GM06990 (cell line): ENCODE results near the gene CNTN5.
"Not testable (repeated sequence)": the region's sequence is repeated elsewhere in the genome, so short reads cannot be mapped to it uniquely, and the experiment has no call there.

Experiments used
- DNase-seq: peaks from one replicate; pipeline ENCODE4 v3.0.0-alpha.2; 2011; ENCODE audit not compliant: insufficient read length; ENCODE audit errors: extremely low read depth
- H3K27me3 ChIP-seq: replicated peaks from 2 replicates; pipeline ENCODE4 v1.6.0; 2011; ENCODE audit warnings: low read length; ENCODE audit not compliant: control insufficient read depth, insufficient read depth
- H3K36me3 ChIP-seq: 2 replicates; pipeline ENCODE4 v1.5.1; 2011; ENCODE audit warnings: low read length; ENCODE audit not compliant: control insufficient read depth, insufficient read depth
- H3K4me3 ChIP-seq: replicated peaks from 2 replicates; pipeline ENCODE4 v1.5.1; 2011; ENCODE audit warnings: low read depth, mild to moderate bottlenecking, control low read depth, low read length
- TF ChIP-seq, protein P1 (sequence below): IDR thresholded peaks from 2 replicates; pipeline ENCODE4 v1.5.1; 2011; ENCODE audit warnings: low read length, control low read depth, mild to moderate bottlenecking, inconsistent platforms; ENCODE audit not compliant: insufficient read depth, poor library complexity, severe bottlenecking

CNTN5 gene

DNA sequence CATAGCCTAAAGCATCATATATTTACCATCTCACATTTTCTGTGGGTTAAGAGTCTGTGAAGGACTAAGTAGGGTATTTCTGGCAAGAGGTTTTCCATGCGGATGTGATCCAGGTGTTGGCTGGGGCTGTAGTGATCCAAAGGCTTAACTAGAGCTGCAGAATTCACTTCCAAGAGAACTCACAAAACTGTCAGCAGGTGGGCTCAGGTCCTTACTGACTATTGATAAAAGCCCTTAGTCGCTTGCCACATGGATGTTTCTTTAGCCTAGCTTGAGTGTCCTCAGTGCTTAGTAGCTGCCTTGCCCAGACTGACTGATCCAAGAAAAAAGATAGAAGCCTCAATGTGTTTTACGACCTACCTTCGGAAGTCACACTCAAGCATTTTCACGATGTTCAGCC, 250.8 kb downstream of the CNTN5 start:
- H3K4me3 ChIP-seq, result no peak overlapping the region
- no peak for DNase-seq
- no peaks in the 10 kb centered on the region for H3K36me3 ChIP-seq
- TF ChIP-seq, protein P1, sequence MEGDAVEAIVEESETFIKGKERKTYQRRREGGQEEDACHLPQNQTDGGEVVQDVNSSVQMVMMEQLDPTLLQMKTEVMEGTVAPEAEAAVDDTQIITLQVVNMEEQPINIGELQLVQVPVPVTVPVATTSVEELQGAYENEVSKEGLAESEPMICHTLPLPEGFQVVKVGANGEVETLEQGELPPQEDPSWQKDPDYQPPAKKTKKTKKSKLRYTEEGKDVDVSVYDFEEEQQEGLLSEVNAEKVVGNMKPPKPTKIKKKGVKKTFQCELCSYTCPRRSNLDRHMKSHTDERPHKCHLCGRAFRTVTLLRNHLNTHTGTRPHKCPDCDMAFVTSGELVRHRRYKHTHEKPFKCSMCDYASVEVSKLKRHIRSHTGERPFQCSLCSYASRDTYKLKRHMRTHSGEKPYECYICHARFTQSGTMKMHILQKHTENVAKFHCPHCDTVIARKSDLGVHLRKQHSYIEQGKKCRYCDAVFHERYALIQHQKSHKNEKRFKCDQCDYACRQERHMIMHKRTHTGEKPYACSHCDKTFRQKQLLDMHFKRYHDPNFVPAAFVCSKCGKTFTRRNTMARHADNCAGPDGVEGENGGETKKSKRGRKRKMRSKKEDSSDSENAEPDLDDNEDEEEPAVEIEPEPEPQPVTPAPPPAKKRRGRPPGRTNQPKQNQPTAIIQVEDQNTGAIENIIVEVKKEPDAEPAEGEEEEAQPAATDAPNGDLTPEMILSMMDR, result no peak
- no peaks in the 10 kb centered on the region for H3K27me3 ChIP-seq

DNA sequence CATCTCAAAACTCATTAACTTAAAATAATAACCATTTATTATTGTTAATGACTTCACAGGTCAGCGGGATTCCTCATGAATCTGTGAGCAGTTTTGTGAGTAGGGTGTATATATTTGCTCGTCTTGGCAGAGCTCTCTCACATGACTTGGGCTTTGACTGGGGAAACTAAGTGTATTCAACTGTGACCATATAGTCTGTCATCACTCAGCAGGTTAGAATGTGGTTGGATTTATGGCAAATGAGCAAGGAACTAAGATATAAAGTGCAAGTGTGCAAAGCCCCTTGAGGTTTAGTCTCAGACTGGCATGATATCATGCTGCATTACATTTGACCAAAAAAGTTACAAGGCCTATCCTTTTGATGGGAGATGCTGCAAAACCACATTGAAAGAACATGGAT, 254.8 kb downstream of the CNTN5 start:
- TF ChIP-seq, protein P1, result no peak
- H3K27me3 ChIP-seq, result no peaks in the 10 kb centered on the region
- no peak overlapping the region for H3K4me3 ChIP-seq
- no peak for DNase-seq
- no peaks in the 10 kb centered on the region for H3K36me3 ChIP-seq

DNA sequence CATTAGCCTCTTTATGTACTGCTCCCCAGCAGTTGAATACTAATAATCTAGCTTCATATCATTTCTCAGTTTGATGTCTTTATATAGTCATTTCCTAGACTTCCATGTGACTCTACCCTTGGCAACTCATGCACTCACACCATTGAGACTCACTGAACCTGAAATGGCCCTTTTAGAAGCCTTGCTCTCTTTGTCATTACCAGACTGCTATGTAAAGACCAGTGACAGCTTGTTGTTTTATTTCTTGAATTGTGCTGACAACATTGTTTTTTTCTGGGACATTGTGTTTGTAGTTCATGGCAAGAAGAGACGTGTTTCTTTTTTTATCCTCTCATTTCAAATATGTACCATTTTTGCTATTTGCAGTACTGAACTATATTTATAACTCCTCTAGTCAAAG, 256.5 kb downstream of the CNTN5 start:
- H3K36me3 ChIP-seq, result no peaks in the 10 kb centered on the region
- TF ChIP-seq, protein P1, result no peak
- no peak overlapping the region for H3K4me3 ChIP-seq
- H3K27me3 ChIP-seq, result no peaks in the 10 kb centered on the region
- no peak for DNase-seq

DNA sequence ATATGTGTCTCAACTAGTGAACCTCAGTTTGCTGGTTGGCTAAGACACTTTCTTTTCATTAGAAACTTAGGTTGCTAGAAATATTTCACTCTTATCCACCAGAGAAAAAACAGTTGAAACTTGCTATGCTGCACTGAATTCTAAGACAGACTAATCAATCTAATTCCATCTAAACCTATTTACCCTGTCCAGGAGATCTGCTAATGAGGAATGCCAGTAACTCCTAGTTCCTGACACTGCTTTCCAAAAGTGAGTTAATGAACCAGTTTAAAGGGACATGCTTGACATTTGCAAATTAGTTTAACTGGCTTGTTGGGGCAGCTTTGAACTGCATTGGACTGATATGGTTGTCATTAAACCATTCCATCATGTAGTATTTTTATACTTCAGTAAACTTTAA, 258.5 kb downstream of the CNTN5 start:
- Histone ChIP-seq H3K4me3 (no peak overlapping the region), H3K27me3 (no peaks in the 10 kb centered on the region), H3K36me3 (no peaks in the 10 kb centered on the region)
- no peak for DNase-seq
- TF ChIP-seq, protein P1, result no peak

DNA sequence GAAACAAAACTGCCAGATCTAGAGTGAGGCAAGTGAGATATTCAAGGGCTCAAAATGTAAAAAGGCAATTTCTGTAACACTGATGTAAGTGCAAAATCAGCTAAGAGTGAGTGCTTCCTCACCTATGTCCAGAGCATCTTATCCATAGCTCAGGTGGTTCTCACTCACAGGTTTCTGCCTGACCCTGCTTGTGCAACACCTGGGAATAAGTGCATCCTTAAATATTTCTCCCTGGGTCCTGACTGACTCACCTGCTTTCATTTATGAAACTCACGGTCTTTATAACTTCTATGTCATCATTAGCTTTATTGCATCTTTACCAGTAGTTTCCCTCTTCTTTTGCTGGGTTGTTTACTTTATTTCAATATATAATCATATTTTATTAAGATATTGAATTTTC, 260.6 kb downstream of the CNTN5 start:
- no peaks in the 10 kb centered on the region for H3K27me3 ChIP-seq
- TF ChIP-seq, protein P1, result no peak
- no peak overlapping the region for H3K4me3 ChIP-seq
- H3K36me3 ChIP-seq, result no peaks in the 10 kb centered on the region
- DNase-seq, result no peak

DNA sequence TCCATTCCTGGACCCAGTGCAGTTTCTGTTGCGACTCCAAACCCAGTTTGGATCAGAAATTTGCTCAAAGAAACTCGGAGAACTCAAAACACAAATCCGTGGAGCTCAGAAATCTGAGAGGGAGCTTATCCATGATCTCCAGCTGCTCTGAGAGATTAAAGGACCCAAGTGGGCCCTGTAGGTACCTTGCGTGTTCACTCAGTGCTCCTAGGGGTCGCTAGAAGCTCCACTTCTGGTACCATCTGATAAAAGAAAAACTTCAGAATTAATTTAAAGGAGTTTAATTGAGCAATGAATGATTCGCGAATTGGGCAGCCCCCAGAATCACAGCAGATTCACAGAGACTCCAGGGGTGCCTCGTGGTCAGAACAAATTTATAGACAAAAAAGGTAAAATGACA, 277.2 kb downstream of the CNTN5 start:
- not testable (repeated sequence) for H3K4me3 ChIP-seq, H3K27me3 ChIP-seq, H3K36me3 ChIP-seq, DNase-seq
